GM13977 (cell line): ENCODE measurements around the gene MAST4.

Source experiments
- DNase-seq: peaks from one replicate; pipeline ENCODE4 v3.0.0; 2012; ENCODE audit warnings: low spot score
- in situ Hi-C: fragments of 300-500 bp; cut with MboI; formaldehyde crosslinking; loops from one replicate; pipeline ENCODE4 v1.12.0; 2022; ENCODE audit warnings: low sequenced_read_pairs, low pct_unique_long_range_greater_than_20kb, mixed read lengths, inconsistent platforms; ENCODE audit not compliant: unreplicated experiment
- TF ChIP-seq, protein P1 (sequence below): IDR thresholded peaks from 2 replicates; pipeline ENCODE4 v1.5.1; 2012; ENCODE audit warnings: mild to moderate bottlenecking, control low read depth; ENCODE audit not compliant: insufficient read depth; ENCODE audit errors: extremely low read depth, missing control alignments

Gene MAST4

DNA sequence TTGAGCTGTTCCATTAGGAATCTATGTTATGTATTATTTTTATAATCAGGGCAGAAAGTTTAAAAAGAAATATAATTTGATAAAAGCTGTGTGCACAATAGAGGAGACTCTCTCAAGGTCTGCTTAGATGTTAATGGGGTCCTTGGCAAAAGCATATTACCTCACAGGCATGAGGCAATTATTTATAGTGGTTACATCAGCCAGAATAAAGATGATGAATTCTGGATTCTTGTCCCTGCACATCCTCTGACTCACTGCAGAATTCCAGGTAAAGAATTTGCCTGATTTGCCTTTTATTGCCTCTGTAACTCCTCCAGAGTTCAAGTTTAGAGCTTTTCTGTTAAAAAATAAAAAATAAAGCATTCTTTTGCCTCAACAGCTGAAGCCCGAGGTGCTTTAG lies 253.6 kb downstream of the MAST4 start:
- in situ Hi-C loops = no loop called here
- no peak for DNase-seq

DNA sequence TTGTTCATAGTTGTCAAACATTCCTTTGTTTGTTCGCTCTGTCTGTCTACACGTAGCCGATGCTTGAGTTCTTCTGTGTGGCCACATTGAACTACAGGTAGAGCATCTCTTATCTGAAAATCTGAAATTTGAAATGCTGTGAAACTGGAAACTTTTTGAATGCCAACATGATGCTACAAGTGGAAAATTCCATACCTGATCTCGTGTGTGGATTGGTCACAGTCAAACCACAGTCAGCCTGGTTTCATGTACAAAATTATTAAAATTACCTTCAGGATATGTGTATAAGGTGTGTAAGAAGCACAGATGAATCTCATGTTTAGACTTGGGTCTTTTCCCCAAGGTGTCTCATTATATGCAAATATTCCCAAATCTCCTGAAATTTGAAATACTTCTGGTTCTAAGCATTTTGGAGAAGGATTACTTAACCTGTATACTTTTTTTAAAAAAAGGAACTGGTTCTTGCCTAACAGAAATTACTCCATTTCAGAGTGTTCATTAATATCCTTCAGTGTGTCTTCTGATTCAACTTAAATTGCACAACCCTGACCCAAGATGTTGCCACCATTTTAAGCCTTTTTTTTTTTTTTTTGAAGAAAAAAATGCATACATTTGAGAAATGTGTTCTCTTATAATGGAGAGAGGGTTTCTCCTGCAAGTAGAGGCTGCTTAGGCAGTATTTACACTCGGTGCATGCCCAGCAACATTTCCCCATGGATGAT lies 254.3 kb downstream of the MAST4 start:
- in situ Hi-C loops = no loop called here
- TF ChIP-seq, protein P1, sequence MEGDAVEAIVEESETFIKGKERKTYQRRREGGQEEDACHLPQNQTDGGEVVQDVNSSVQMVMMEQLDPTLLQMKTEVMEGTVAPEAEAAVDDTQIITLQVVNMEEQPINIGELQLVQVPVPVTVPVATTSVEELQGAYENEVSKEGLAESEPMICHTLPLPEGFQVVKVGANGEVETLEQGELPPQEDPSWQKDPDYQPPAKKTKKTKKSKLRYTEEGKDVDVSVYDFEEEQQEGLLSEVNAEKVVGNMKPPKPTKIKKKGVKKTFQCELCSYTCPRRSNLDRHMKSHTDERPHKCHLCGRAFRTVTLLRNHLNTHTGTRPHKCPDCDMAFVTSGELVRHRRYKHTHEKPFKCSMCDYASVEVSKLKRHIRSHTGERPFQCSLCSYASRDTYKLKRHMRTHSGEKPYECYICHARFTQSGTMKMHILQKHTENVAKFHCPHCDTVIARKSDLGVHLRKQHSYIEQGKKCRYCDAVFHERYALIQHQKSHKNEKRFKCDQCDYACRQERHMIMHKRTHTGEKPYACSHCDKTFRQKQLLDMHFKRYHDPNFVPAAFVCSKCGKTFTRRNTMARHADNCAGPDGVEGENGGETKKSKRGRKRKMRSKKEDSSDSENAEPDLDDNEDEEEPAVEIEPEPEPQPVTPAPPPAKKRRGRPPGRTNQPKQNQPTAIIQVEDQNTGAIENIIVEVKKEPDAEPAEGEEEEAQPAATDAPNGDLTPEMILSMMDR = no peak
- DNase-seq = no peak

More for the DNA sequence above, 253.6 kb downstream of the MAST4 start:
- TF ChIP-seq, protein P1 = no peak

DNA sequence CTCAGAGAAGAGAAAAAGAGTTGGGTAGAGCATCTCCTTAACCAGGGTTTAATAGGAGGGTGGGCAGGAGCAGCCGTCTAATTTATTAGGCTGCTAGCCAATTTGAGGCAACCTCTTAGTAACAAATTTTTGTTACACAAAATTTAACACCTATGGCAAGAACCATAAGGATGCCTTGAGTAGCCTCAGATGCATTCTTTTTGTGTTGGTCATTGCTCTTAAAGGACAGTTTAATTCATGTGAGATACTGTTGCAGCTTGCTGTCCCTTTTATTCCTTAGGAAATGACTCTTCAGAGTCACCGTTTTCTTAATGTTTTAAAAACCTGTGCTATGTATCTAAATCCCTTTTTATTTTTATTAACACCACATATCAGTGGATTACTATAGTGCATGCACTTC lies 255.1 kb downstream of the MAST4 start:
- in situ Hi-C loops = no loop called here
- no peak for DNase-seq
- TF ChIP-seq, protein P1 = no peak

DNA sequence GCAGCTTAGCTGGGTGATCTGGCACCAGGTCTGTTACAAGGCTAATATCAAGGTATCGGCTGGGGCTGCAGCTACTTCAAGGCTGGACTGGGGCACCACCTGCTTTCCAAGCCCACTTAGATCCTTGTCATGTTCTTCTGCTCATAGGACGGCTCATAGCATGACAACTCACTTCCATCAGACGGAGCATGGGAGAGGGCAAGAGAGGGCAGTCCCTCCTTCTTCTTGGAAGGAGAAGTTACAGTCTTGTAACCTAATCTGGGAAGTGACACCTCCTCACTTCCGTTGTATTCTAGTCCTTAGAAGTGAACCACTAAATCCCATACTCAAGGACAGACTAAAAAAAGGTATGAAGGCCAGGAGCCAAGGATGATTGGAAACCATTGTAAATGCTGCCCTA lies 258.2 kb downstream of the MAST4 start:
- in situ Hi-C loops = no loop called here
- no peak for DNase-seq

DNA sequence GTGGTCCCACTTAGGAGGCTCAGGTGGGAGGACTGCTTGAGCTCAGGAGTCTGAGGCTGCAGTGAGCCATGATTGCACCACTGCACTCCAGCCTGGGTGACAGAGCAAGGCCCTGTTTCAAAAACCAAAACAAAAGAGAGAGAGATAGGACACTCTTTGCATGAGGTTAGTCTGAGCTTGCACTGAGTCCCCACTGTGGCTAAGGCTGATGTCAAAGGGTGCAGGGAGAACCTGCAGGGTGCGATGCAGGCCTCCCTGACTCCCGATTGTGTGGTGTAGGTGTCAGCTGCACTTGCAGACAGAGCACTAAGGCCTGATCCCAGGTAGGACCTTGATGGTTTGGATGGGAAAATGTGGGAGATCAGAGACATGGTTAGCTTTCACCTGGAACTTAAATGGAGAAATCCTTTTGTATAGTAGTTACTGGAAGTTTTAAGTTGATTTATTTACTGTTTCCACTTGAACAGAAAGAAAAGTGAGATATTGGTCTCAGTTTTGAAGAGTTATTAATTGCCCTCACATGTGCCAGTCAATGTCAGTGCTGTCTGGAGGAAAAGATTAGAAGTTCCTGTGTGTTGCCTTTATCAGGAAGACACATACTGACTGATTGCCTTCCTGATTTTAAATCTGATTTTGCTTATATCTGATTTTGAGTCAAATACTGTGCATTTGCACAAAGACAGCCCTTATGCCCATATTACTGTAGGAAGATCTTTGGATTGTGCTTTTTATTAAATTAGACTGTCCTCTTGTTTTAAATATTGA lies 260.0 kb downstream of the MAST4 start:
- TF ChIP-seq, protein P1 = no peak
- DNase-seq = no peak
- in situ Hi-C loops = no loop called here

More for the DNA sequence above, 258.2 kb downstream of the MAST4 start:
- TF ChIP-seq, protein P1 = no peak

DNA sequence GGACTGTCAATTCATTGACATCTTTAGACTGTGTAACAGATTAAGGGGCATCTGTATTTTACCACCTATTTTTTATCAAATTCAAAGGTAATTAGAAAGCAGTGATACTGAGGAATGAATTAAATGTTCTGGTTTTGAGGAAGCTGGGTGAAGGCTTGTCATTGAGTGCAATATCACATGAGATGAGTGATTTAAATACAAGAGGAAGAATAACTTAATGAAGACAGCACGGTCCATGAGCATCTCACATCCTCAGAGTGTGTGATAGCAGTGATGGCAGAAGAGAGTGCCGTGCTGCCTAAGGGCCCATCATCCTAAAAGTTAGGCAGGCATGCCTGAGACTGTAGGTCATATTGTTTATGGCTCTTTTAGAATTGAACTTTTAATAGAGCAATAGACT lies 263.3 kb downstream of the MAST4 start:
- in situ Hi-C loops = no loop called here
- TF ChIP-seq, protein P1 = no peak
- no peak for DNase-seq
